NK-92 (cell line): ENCODE measurements around the gene PRRC2B.

ENCODE experiments used
- DNase-seq: peaks from one replicate; lab custom pipeline; 2025; ENCODE audit not compliant: unreplicated experiment; lab: John Stamatoyannopoulos, UW

The PRRC2B gene

DNA sequence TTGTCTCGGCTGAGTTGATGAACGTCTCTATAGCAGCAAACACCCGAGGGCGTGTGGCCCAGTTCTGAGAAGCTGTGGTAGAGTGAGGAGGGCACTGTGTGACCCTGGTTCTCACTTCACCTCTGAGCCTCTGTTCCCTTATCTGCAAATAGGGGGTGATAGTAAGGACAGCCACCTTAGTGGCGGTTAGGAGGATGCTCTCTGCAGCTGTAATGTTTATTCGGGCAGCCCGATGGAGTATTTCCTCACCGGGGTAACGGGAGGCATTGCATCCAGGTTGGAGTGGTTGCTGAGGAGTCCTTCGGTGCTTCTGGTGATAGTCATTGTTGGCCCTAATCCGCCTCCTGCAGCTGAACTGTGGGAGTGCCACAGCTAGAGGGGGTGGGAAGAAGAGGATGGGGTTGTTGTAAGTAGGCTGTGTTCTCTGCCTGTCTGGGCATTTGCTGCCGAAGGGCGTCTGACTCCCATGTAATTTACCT lies 13.9 kb downstream of the PRRC2B start:
- no peak for DNase-seq

DNA sequence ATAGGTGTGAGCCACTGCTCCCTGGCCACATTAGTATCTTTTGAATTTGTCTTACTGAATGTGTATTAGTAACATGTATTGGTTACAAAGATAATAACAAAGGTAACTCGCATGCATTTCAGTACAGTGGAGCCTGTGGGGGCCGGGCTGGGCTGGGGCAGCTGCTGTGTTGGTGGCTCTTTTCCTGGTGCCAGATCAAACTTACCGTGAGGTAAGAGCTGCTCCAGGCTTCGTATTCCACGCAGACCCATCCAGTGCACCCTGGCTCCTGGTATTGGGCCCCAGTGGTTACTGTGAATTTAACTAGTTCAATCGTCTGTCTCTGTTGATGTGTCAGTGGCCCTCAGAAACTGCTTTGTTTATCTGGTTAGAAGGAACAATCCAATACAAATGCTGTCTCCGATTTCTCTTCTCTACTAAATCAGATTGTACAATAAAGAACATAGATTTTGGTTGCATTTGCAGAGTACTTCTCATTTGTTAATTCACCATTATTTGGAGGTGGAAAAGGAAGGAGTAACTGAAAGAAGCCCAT lies 15.6 kb downstream of the PRRC2B start:
- DNase-seq = no peak

DNA sequence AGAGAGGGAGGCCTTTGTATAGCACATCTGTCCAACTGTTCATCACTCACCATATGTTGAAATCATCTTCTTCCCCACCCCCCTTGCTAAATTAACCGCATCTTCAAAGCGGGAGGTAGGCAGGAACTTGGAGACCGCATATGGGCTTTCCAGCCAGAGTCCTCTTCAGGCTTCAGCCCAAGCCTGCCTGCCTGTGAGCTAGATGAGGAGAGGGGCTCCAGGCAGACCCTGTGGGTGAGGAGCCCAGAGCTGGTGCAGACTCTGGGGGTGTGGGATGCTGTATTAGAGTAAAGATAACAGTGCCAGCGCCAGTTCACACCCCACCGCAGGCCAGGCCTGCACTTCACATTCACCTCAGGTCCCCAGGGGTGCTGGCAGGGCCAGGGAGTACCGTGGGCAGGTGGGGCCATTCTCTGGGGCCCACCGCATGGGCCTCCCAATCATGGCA lies 16.2 kb downstream of the PRRC2B start:
- DNase-seq = no peak

DNA sequence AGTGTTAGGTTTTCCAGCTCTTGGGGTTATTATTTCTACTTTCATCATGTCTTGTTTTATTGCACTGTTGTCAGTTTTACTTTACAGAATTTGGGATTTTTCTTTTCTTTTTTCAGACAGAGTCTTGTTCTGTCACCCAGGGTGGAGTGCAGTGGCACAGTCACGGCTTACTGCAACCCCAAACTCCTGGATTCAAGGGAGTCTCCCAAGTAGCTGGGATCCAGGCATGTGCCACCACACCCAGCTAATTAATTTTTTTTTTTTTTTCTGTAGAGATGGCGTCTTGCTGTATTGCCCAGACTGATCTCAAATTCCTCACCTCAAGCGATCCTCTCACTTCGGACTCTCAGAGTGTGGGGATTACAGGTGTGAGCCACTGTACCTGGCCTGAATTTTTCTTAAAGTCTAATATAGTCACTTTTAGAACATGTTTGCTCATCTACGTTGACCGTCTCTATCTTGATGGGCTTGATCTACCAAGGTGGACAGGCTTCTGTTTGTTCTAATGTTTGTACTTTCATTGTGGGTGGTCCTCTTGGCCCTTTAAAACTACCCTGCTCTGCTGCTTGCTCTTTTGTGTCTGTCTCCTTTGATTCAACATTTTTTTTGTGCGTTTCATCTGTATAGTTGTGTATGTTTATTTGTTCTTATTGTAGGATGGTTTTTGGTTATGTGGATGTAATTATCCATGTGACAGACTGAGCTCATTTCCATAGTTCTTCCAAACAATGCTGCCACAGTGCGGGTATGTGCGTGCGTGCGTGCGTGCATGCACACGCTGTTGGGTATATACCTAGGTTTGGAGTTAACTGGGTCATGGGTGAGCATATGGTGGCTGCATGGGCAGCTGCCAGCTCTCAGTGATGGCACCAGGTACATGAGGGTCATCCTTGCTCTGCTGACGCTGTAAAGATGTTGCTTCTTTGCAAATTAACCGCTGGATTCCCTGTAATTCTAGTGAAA lies 18.1 kb downstream of the PRRC2B start:
- no peak for DNase-seq

DNA sequence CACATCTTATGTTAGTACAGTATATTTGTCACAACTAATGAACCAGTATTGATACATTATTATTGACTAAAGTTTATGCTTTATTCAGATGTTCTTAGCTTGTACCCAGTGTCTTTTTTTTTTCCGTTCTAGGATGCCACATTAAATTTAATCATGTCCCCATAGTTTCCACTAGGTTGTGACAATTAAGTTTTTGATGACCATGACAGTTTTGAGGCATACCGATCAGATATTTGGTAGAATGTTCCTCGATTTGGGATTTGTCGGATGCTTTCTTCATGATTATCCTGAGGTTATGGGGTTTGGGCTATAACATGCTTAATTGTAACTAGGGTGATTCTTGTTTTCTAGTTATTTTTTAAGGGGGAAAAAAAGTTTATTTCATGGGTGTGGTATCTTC lies 22.6 kb downstream of the PRRC2B start:
- DNase-seq = no peak

DNA sequence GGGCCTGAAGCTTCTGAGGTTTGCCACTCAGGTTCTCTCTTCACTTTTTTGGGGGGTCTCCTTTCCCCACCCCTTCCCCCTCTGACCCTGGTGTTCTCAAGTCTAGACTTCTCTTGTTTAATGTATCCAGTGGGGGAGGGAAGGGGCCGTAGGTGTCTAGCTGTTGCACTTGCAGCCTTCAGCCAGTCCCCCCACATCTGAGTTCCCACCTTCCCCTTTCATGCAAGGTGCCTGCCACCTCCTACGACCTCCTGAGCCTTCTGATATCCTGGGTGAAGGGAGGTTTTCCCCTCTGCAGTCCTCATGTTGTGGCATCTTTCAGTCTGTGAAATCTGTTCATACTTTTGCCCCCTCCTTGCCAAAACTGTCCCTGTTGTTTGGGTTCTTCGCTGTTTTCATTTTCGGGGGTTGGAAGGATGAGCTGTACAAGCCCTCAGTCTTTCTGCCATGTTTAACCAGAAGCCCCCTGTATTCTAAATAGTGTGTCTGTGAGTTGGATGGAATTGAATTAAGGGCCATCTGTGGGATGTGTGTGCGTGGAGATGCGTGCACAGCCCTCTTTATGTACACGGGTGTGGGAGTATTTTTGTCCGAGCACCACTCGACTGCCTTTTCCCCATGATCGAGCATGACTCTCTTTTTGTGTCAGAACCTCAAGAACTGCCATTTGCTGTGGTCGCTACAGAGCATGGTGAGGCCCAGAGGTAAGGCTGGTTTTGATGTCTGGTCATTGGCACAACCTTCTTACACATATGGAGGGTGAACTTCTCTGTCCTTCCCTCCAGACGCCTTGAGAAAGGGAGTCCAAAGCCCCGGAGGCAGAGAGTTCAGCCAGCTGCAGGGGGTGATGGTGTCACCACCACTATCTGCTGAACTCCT lies 23.6 kb downstream of the PRRC2B start:
- DNase-seq = no peak

DNA sequence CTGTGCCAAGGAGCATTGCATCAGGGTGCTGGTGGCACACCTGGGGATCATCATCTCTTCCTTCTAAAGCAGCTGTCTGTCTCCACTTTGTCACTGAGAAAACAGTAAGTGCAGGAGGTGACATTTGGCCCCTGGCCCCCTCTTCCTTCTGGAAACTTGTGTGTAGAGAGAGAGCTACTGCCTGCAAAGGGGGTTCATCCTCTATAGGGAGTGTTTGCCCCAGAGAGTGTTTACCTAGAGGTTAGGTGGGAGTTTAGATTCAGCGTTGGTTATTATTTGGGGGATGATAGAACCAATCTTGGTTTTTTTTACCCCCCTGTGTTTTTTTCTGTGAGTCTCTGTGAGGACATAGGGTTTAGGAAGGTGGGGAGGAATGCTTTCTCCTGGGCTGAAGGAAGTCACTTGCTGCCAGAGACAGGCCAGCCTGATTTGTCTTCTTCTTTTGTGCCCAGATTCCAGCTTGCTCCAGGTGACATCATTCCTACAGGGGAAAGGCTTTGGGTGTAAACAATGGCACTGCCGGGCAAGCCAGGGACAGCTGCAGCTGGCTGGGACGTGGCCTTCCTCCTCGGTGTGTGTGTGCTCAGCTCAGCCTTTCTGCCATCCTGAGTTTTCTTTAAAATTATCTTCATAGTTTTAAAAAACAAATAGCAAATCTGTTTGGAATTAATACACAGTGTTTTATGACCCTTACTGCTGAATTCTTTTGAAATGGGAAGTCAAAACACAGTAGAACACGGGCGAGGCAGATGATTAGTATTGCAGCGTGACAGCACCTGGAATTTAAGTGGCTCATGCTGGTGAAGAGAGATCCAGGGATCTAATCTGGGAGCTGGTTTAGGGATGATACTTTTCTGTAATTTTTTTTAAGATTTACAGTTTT lies 24.5 kb downstream of the PRRC2B start:
- DNase-seq = no peak

DNA sequence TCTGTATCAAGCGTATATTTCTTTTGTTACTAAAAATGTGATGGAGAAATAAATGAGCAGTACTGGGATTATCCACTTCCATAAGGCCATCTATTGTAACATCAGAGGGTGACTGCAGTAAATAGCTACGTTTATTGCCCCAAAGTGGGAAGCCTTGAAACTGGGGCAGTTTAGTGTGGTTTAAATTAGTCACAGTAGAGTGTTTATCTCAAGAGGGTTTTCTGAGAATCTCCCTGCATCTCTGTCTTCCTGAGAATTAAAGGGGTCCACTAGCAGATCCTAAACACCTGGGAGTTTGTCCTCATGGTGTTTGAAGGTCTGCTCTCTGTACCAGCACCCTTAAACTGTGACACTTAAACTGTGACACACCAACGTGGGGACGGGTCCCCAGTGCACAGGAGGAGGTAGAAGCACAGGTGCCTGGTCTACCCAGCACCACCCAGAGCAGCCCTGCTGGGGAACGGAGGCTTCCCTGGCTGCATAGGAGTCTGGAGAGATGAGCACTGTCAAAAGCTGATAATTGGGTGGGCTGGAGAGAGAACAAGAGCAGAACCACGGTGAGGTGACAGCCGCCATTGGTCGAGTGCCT lies 25.2 kb downstream of the PRRC2B start:
- no peak for DNase-seq

DNA sequence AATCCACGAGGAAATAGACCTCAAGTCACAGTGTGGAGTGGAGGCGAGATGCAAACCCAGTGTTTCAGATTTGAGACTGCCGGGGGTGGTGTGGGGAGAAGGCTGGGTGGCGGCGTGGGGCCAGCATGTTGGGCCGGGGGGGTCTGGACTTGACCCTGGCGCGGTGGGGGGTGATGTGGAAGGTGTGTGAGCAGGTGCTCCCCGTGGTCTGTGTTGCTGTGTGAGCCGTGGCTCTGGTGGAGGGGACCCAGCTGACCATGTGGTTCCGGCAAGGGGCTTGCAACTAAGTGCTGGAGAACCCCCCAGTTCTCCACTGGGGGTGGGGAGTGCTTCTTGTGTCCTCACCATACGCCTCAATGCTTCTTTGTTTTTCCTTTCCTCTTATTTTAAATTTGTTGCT lies 25.8 kb downstream of the PRRC2B start:
- no peak for DNase-seq

DNA sequence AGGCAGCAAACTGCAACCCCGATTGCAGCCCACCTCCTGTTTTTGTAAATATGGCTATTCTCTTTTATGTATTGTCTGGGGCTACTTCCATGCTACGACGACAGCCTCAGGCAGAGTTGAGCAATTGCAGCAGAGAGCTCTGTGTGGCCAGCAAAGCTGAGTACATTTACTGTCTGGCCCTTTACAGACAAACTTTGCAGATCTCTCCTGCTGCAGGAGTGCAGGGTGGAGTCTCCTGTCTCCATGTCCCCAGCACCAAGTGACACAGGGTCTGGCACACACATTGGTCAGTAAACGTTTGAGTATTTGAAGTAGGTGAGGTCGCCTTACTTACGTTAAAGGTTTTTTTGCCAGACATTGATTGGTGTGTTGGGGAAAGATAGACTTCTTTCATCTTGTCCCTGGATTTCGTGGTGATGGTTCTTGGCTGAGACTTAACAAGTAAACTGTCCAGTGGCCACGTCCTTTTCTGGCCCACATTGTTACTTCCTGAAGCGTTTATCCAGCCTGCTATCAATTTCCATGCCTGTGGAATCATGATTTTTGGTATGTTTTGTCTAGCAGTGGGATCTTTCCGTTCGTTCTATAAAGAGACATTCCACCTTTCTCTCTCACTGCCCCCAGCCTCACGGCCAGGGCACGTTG lies 27.2 kb downstream of the PRRC2B start:
- no peak for DNase-seq

DNA sequence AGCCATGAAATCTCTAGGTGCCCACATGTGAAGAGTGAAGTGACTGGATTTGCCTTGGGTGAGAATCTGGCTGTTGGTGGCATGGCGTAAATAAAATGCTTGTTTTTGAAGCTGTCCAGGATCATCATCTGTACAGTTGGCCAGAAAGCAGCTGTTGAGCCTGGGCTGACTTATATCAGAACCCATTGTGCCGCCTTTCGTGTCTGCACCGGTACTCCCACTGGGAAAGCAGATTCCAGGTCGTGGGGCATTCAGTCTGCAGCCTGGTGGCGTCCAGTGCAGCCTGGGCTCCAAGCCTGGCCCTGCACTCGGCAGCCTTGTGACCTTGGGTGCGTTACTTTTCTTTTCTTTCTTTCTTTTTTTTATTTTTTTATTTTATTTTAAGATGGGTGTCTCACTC lies 27.8 kb downstream of the PRRC2B start:
- DNase-seq = no peak

DNA sequence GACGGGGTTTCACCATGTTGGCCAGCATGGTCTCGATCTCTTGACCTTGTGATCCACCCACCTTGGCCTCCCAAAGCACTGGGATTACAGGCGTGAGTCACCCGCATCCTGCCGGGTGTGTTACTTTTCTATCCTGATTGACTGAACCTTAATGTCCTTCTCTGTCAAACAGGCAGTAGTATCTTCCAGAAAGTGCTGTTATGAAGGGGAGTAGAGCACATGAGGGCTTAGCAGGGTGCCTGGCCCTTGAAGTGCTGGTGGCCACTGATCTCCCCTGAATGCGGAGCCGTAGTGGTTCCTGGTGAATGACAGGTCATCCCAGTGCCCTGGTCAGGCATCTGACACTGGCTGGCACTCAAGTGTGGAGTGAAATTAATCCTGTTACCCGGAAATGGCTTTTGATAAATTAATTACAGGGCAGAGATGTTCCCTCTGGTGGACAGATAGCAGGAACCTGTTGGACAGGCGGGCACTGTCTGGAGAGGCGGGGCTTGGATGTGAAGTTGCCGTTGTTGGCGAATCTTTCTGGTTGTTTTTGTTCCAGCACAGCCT lies 28.4 kb downstream of the PRRC2B start:
- DNase-seq = no peak

DNA sequence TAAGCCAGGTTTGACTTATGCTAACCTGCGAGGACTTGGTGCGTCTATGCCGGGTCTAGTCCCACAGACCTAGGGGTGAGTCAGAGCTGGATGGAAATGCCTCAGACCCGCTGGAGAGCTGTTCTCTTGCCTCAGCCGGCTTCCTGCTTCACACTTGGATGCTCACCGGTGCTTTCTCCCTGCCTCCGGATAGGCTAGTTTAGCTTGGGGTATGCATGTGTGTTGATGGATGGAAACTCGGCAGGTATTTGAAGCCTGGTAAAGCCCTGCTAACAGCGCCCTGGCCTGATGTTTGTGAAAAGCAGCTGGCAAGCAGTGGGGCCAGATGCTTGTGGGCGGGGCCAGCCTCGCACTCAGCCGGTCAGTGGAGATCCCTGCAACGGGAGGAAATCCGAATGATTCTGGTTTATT lies 29.3 kb downstream of the PRRC2B start:
- no peak for DNase-seq

DNA sequence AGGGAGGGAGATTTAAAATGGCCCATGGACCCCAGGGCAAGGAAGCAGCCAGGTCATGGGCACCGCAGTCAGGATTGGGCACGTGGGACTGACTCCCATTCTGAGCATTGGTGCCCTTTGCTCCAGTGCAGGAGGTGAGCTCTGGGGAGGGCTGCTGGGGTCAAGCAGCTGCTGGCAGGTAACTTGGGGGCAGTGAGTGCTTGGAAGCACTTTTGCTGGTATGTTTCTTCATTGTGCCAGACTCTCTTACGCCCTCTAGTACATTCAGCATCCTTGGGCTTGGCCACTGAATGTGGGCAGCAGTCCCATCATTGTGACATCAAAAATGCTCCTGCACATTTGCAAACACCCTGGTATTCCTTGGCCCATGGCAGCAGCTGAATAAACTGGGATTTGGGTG lies 32.7 kb downstream of the PRRC2B start:
- DNase-seq = no peak

DNA sequence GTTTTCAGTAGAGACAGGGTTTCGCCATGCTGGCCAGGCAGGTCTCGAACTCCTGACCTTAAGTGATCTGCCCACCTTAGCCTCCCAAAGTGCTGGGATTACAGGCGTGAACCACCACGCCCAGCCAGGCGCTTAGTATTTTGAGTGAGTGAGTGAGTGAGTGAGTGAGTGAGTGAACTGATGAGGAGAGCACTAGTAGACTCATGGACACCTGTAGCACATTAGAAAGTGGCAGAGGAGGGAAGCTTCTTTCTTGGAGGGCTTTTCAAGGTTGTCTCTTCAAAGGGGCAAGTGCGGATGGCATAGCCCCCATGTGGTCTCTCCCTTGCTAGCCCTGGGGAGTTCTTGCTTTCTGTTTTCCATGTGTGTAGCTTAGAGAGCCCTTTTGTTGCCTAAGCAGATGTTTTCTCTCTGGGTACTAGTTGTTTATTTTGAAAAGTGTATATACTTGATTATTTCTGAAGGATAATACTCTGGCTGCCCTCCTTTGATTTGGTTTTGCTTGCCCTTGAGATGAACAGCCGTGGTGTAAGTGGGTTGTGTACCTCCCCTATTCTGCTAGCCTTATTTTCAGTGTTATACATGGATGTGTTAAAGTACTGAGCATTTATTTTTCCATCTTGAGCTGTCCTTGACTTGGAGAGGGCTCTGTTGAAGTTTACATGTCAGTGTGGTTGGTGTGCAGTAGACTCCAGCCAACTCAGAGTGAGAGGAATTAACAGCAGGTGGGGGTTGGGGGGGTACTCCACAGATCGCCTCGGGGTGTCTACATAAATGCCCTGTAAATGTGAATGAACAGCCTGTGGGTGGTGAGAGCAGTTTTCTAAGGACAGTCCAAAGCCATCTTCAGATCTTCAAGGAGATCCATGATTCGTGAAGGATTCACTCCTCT lies 35.5 kb downstream of the PRRC2B start:
- DNase-seq = no peak

DNA sequence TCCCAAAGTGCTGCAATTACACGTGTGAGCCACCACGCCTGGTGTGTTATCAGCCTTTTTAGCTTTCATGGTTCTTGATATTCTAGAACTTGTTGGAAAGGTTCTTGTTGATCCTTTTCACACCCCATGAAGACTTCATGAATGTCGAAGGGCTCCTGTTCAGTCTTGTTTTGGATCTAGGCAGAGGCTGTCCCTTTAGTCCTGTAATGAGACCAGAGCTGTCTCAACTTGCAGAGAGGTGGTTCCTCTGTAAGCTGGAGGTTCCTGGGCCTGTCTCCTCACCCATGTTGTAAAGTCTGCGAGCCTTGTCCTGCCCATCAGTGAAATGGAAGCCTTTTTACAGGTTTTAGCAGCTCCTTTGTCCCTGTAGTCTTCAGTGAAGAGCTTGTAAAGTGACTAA lies 38.2 kb downstream of the PRRC2B start:
- DNase-seq = no peak

DNA sequence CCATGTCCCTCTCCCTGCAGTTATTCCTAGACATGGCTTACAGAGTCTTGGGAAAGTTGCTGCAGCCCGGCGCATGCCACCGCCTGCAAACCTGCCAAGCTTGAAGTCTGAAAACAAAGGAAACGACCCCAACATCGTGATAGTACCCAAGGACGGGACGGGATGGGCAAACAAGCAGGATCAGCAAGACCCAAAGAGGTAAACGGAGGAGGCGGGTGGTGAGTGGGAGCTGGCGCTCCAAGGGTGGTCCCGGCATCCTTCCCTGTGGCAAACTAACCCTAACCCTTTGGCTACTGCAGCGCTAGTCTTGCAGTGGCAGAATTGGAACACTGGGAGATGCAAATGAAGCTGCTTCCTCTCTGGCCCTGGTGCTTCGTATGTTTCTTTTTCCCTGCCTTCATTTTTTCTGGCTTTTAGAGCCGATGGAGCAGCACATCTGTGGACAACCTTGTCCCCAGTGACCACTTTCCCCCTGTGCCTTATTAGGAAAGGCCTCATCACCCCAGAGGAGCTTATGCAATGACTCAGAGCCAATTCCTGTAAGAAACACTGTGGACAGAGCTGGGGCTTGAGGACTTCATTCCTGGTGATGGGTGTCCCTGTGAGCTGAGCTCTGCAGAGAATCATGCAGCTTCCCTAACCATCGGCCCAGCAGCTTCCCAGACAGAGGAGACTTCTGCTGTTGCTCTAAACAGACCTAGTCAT lies 38.9 kb downstream of the PRRC2B start:
- DNase-seq = no peak
